BE2C (cell line): Measurements from ENCODE around the gene MEGF11.
"Not testable (repeated sequence)": the region's sequence is repeated elsewhere in the genome, so short reads cannot be mapped to it uniquely, and the experiment has no call there.

Experiments used
- DNase-seq: peaks from one replicate; pipeline ENCODE4 v3.0.0-alpha.2; 2020
- H3K27me3 ChIP-seq: fragments of 250-450 bp; sonication (Bioruptor Pico); 2 replicates; pipeline ENCODE4 v1.5.1; 2020; ENCODE audit warnings: mild to moderate bottlenecking
- H3K36me3 ChIP-seq: fragments of 250-450 bp; sonication (Bioruptor Pico); 2 replicates; pipeline ENCODE4 v1.5.1; 2020; ENCODE audit warnings: mild to moderate bottlenecking
- H3K4me1 ChIP-seq: fragments of 250-450 bp; sonication (Bioruptor Pico); 2 replicates; pipeline ENCODE4 v1.5.1; 2020
- H3K4me3 ChIP-seq: 2 replicates; pipeline ENCODE4 v1.5.1; 2011; ENCODE audit warnings: low read depth, low read length
- H3K9me3 ChIP-seq: fragments of 250-450 bp; sonication (Bioruptor Pico); 2 replicates; pipeline ENCODE4 v1.5.1; 2020
- TF ChIP-seq, protein P1 (sequence below): IDR thresholded peaks from 2 replicates; pipeline ENCODE4 v1.5.1; 2012; ENCODE audit warnings: mild to moderate bottlenecking, low read depth, low read length

Gene MEGF11

DNA sequence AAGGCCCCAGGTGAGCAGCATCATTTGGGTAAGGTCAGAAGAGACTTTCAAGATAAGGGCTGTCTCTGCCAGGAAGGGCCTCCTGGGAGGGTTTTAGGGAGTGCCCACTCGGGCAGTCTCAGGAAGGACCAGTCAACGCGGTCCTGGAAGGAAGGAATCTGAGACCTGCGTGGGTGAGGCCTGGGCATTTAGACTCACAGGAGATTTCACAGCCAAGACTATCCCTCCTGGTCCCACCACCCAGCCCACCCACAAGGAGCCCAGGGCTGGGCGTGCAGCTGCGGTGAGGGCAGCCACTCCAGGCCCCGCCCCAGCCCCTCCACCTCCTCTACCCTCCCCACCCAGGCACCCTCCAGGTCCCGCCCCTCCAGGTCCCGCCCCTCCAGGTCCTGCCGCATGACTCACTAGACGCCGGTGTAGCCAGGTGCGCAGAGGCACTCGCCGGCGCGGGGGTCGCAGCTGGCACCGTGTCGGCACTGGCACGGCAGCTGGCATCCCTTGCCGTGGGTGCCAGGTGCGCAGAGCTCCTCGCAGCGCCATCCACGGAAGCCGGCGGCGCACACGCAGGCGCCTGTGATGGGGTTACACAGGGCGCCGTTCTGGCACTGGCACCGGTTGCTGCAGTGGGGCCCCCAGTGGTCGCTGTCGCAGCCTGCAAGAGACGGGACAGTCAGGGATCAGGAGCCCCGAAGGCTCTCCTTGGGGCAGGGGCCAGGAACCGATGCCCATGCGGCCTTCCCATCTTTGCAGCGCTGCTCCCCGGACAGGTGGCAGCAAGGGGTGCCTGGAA is 271.5 kb downstream of the MEGF11 start:
- TF ChIP-seq, protein P1, sequence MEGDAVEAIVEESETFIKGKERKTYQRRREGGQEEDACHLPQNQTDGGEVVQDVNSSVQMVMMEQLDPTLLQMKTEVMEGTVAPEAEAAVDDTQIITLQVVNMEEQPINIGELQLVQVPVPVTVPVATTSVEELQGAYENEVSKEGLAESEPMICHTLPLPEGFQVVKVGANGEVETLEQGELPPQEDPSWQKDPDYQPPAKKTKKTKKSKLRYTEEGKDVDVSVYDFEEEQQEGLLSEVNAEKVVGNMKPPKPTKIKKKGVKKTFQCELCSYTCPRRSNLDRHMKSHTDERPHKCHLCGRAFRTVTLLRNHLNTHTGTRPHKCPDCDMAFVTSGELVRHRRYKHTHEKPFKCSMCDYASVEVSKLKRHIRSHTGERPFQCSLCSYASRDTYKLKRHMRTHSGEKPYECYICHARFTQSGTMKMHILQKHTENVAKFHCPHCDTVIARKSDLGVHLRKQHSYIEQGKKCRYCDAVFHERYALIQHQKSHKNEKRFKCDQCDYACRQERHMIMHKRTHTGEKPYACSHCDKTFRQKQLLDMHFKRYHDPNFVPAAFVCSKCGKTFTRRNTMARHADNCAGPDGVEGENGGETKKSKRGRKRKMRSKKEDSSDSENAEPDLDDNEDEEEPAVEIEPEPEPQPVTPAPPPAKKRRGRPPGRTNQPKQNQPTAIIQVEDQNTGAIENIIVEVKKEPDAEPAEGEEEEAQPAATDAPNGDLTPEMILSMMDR = peak; percentile 54
- Histone ChIP-seq H3K27me3 (no peaks in the 10 kb centered on the region), H3K4me3 (peak overlapping the region; percentile 54), H3K36me3 (no peaks in the 10 kb centered on the region), H3K9me3 (no peaks in the 10 kb centered on the region), H3K4me1 (peaks cover 7% of the 10 kb centered on the region; the same call in 1 of the 2 replicates)
- DNase-seq = peak; percentile 74

DNA sequence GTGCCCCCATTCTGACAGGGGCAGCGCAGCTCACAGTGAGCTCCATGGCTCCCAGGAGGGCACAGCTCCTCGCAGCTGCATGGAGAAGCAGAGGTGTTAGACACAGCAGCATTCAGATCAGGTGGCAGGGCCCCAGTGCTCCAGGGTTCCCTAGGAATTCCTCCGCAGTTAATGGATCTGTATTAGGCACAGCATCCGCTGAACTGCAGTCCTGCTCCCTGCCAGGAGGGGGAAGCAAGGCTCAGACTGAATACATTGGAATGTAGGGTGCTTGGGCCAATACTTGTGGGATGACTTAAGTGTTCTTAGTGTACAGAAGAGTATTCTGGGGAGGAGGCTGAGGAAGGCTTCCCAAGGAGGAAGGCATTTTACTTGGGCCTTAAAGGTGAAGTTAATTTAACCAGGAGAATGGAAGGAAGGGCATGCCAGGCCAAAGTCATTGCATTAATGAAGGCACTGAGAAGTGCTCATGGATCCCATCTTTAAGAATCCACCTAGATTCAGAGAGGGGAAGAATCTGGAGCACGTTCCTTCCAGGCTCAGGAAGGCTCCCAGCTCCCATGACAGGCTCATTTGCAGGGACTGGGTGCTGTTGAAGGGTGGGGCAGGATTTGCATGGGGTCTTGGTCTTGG is 272.6 kb downstream of the MEGF11 start:
- TF ChIP-seq, protein P1 = peak; percentile 77
- DNase-seq = peak; percentile 62
- no peaks in the 10 kb centered on the region for H3K36me3 ChIP-seq
- no peaks in the 10 kb centered on the region for H3K9me3 ChIP-seq
- H3K4me1 ChIP-seq = peaks cover 7% of the 10 kb centered on the region; the same call in 1 of the 2 replicates
- no peaks in the 10 kb centered on the region for H3K27me3 ChIP-seq
- no peak overlapping the region for H3K4me3 ChIP-seq

DNA sequence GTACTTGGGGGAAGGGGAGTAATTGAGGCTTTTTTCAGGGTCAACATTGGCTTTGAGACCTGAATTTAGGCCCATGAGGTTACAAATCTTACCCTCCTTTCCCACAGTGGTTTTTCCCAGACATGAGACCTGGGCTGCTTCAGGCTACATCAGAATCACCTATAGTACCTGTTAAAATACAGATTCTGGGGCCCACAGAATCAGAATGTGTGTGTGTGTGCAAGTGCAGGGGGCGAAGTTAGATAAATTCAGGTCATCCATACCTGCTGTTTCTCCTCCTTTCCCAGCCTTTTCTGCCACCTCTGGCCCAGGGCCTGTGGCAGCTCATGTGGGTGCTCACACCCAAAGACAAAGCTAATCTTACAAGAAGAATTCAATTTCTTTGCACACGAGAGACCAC is 273.7 kb downstream of the MEGF11 start:
- Histone ChIP-seq H3K4me1 (peaks cover 7% of the 10 kb centered on the region; the same call in 1 of the 2 replicates), H3K4me3 (no peak overlapping the region), H3K36me3 (no peaks in the 10 kb centered on the region), H3K27me3 (no peaks in the 10 kb centered on the region), H3K9me3 (no peaks in the 10 kb centered on the region)
- no peak for DNase-seq
- TF ChIP-seq, protein P1 = no peak

DNA sequence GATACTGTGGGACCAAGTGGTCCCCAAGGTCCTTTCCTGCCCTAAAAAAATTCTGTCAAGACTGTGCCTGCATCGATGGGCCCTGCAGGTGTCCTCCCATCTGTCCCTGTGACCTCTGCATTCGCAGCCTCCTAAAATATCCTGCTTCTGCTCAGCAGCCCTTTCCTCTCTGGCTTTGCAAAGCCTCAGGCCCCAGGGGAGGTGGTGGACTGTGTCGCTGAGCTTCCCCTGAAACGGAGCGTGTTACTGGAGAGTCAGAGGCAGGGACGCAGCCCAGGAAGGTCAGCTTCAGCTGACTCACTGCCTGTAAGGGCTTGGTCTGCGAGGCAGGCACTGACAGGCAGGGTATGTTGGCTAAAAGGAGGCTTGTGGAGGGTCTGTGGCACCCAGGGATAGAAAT is 274.2 kb downstream of the MEGF11 start:
- Histone ChIP-seq H3K4me3 (no peak overlapping the region), H3K9me3 (no peaks in the 10 kb centered on the region), H3K36me3 (no peaks in the 10 kb centered on the region), H3K27me3 (no peaks in the 10 kb centered on the region), H3K4me1 (peaks cover 7% of the 10 kb centered on the region; the same call in 1 of the 2 replicates)
- DNase-seq = peak; percentile 65
- TF ChIP-seq, protein P1 = no peak

DNA sequence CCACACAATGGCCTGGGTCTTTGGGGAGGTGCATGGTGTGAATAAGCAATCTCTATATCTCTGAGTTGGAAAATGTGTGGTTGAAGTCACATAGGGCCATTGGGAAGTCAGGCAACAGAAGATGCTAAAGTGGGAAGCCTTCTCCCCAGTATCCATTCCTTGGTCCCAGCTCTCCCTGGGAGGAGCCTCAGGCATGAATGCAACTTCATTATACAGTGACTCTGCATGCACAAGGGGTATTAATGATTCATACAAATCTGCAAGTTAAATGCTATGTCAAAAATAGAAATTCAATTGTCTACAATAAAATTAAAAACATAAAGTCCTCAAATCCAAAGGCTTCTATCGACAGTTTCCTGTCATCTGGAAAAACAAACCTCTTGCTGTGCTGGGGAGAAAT is 275.4 kb downstream of the MEGF11 start:
- Histone ChIP-seq H3K27me3 (no peaks in the 10 kb centered on the region), H3K9me3 (no peaks in the 10 kb centered on the region), H3K4me1 (peaks cover 7% of the 10 kb centered on the region; the same call in 1 of the 2 replicates), H3K36me3 (no peaks in the 10 kb centered on the region), H3K4me3 (no peak overlapping the region)
- TF ChIP-seq, protein P1 = no peak
- DNase-seq = no peak

DNA sequence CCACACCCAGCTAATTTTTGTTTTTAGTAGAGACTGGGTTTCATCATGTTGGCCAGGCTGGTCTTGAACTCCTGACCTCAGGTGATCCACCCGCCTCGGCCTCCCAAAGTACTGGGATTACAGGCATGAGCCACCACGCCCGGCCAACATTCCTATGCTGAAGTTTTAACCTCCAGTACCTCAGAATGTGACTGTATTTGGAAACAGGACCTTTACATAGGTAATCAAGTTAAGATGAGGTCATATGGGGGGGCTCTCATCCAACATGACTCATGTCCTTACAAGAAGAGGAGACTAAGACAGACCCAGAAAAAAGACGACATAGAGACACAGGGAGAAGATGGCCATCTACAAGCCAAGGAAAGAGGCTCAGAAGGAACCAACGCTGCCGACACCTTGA is 277.4 kb downstream of the MEGF11 start:
- not testable (repeated sequence) for H3K4me1 ChIP-seq, H3K27me3 ChIP-seq, H3K4me3 ChIP-seq, H3K36me3 ChIP-seq, DNase-seq, H3K9me3 ChIP-seq
